Measurements from ENCODE around the gene RHOJ. TPM values are rescaled to one million over a fixed set of nuclear protein-coding genes. Genes with fewer than 3 reads are reported as not detected.

The RHOJ gene
- total and polyA plus RNA-seq, 2 experiments from 2014 or later: 0.17 TPM; not detected in 1

GRCh38 chr14:63273129-63273528, 68.9 kb downstream of the RHOJ start (continued):
- TF ChIP-seq, protein P1, sequence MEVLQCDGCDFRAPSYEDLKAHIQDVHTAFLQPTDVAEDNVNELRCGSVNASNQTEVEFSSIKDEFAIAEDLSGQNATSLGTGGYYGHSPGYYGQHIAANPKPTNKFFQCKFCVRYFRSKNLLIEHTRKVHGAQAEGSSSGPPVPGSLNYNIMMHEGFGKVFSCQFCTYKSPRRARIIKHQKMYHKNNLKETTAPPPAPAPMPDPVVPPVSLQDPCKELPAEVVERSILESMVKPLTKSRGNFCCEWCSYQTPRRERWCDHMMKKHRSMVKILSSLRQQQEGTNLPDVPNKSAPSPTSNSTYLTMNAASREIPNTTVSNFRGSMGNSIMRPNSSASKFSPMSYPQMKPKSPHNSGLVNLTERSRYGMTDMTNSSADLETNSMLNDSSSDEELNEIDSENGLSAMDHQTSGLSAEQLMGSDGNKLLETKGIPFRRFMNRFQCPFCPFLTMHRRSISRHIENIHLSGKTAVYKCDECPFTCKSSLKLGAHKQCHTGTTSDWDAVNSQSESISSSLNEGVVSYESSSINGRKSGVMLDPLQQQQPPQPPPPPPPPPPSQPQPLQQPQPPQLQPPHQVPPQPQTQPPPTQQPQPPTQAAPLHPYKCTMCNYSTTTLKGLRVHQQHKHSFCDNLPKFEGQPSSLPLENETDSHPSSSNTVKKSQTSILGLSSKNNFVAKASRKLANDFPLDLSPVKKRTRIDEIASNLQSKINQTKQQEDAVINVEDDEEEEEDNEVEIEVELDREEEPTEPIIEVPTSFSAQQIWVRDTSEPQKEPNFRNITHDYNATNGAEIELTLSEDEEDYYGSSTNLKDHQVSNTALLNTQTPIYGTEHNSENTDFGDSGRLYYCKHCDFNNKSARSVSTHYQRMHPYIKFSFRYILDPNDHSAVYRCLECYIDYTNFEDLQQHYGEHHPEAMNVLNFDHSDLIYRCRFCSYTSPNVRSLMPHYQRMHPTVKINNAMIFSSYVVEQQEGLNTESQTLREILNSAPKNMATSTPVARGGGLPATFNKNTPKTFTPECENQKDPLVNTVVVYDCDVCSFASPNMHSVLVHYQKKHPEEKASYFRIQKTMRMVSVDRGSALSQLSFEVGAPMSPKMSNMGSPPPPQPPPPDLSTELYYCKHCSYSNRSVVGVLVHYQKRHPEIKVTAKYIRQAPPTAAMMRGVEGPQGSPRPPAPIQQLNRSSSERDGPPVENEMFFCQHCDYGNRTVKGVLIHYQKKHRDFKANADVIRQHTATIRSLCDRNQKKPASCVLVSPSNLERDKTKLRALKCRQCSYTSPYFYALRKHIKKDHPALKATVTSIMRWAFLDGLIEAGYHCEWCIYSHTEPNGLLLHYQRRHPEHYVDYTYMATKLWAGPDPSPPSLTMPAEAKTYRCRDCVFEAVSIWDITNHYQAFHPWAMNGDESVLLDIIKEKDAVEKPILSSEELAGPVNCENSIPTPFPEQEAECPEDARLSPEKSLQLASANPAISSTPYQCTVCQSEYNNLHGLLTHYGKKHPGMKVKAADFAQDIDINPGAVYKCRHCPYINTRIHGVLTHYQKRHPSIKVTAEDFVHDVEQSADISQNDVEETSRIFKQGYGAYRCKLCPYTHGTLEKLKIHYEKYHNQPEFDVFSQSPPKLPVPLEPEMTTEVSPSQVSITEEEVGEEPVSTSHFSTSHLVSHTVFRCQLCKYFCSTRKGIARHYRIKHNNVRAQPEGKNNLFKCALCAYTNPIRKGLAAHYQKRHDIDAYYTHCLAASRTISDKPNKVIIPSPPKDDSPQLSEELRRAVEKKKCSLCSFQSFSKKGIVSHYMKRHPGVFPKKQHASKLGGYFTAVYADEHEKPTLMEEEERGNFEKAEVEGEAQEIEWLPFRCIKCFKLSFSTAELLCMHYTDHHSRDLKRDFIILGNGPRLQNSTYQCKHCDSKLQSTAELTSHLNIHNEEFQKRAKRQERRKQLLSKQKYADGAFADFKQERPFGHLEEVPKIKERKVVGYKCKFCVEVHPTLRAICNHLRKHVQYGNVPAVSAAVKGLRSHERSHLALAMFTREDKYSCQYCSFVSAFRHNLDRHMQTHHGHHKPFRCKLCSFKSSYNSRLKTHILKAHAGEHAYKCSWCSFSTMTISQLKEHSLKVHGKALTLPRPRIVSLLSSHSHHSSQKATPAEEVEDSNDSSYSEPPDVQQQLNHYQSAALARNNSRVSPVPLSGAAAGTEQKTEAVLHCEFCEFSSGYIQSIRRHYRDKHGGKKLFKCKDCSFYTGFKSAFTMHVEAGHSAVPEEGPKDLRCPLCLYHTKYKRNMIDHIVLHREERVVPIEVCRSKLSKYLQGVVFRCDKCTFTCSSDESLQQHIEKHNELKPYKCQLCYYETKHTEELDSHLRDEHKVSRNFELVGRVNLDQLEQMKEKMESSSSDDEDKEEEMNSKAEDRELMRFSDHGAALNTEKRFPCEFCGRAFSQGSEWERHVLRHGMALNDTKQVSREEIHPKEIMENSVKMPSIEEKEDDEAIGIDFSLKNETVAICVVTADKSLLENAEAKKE (CRISPR knock-in tag; IDR thresholded peaks at IDR 0.05): no peak
- TF ChIP-seq REST (IDR thresholded peaks at IDR 0.05; ENCODE audit: unreplicated experiment) (no peak), ZNF114 (CRISPR knock-in tag; IDR thresholded peaks at IDR 0.05) (no peak), EZH2 (IDR thresholded peaks at IDR 0.05; ENCODE audit: low read depth, unreplicated experiment) (no peak), EZH2phosphoT487 (IDR thresholded peaks at IDR 0.05; ENCODE audit: unreplicated experiment) (no peak)
